ENCODE data around the gene RALGDS. TPM values are rescaled to one million over a fixed set of nuclear protein-coding genes. Genes with fewer than 3 reads are reported as not detected.
A peak's percentile ranks its signal among the peaks of the same experiment; 100 is the strongest.
"Not testable (repeated sequence)": the region's sequence is repeated elsewhere in the genome, so short reads cannot be mapped to it uniquely, and the experiment has no call there.

RALGDS gene
- total RNA-seq, 1 donor from 2014 or later = 64.8 TPM

DNA sequence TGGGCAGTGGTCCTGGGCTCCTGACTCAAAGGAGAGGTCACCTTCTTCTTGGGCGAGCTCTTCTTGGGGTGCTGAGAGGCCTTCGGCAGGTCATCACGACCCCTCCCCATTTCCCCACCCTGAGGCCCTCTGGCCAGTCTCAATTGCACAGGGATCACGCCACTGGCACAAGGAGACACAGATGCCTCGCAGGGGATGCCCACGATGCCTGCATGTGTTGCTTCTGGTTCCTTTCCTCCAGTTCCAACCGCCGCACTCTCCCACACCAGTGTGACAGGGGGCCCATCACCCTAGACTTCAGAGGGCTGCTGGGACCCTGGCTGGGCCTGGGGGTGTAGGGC, 57.9 kb downstream of the RALGDS start:
- peaks cover 6% of the 10 kb centered on the region for H3K36me3 Mint-ChIP-seq
- no peak overlapping the region for H3K27ac Mint-ChIP-seq
- TF ChIP-seq, protein P1, sequence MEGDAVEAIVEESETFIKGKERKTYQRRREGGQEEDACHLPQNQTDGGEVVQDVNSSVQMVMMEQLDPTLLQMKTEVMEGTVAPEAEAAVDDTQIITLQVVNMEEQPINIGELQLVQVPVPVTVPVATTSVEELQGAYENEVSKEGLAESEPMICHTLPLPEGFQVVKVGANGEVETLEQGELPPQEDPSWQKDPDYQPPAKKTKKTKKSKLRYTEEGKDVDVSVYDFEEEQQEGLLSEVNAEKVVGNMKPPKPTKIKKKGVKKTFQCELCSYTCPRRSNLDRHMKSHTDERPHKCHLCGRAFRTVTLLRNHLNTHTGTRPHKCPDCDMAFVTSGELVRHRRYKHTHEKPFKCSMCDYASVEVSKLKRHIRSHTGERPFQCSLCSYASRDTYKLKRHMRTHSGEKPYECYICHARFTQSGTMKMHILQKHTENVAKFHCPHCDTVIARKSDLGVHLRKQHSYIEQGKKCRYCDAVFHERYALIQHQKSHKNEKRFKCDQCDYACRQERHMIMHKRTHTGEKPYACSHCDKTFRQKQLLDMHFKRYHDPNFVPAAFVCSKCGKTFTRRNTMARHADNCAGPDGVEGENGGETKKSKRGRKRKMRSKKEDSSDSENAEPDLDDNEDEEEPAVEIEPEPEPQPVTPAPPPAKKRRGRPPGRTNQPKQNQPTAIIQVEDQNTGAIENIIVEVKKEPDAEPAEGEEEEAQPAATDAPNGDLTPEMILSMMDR (conservative IDR thresholded peaks at IDR 0.05) = no peak
- H3K4me3 Mint-ChIP-seq = no peak overlapping the region
- no peaks in the 10 kb centered on the region for H3K9me3 Mint-ChIP-seq
- no peak for DNase-seq (ENCODE audit: extremely low spot score, unreplicated experiment)
- no peaks in the 10 kb centered on the region for H3K27me3 Mint-ChIP-seq
- peaks cover 10% of the 10 kb centered on the region for H3K4me1 Mint-ChIP-seq (ENCODE audit: unreplicated experiment)

DNA sequence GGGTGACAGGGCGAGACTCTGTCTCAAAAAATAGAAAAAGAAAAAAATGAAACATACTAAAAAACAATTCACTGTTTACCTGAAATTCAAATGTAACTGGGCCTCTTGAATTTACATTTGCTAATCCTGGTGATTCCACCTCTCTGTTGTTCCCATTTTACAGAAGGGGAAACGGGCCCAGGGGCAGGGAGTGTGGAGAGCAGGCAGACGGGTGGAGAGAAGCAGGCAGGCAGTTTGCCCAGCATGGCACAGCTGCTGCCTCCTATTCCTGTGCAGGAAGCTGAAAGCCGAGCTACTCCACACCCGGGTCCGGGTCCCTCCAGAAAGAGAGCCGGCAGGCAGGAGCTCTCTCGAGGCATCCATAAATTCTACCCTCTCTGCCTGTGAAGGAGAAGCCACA, 58.5 kb downstream of the RALGDS start:
- not testable (repeated sequence) for DNase-seq (ENCODE audit: extremely low spot score, unreplicated experiment); H3K36me3 Mint-ChIP-seq; H3K27me3 Mint-ChIP-seq; H3K4me3 Mint-ChIP-seq; H3K27ac Mint-ChIP-seq; H3K9me3 Mint-ChIP-seq
- H3K4me1 Mint-ChIP-seq (ENCODE audit: unreplicated experiment) = peaks cover 10% of the 10 kb centered on the region

DNA sequence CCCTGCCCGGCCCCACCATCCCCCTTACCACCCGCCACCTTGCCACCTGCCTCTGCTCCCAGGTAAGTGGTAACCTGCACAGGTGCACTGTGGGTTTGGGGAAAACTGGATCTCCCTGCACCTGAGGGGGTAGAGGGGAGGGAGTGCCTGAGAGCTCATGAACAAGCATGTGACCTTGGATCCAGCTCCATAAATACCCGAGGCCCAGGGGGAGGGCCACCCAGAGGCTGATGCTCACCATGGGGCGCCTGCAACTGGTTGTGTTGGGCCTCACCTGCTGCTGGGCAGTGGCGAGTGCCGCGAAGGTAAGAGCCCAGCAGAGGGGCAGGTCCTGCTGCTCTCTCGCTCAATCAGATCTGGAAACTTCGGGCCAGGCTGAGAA, 59.3 kb downstream of the RALGDS start, which contains the start of gene CEL:
CEL (plus strand) TSS at position 218 of the 382 bp plus-strand sequence; CDS start at position 240, 22 bp downstream.
- not testable (repeated sequence) for H3K27me3 Mint-ChIP-seq; H3K36me3 Mint-ChIP-seq; DNase-seq (ENCODE audit: extremely low spot score, unreplicated experiment); H3K4me3 Mint-ChIP-seq; H3K9me3 Mint-ChIP-seq
- Mint-ChIP-seq H3K27ac (peak within 1 kb of the TSS; percentile 68), H3K4me1 (ENCODE audit: unreplicated experiment) (peaks cover 10% of the 10 kb centered on the region)

DNA sequence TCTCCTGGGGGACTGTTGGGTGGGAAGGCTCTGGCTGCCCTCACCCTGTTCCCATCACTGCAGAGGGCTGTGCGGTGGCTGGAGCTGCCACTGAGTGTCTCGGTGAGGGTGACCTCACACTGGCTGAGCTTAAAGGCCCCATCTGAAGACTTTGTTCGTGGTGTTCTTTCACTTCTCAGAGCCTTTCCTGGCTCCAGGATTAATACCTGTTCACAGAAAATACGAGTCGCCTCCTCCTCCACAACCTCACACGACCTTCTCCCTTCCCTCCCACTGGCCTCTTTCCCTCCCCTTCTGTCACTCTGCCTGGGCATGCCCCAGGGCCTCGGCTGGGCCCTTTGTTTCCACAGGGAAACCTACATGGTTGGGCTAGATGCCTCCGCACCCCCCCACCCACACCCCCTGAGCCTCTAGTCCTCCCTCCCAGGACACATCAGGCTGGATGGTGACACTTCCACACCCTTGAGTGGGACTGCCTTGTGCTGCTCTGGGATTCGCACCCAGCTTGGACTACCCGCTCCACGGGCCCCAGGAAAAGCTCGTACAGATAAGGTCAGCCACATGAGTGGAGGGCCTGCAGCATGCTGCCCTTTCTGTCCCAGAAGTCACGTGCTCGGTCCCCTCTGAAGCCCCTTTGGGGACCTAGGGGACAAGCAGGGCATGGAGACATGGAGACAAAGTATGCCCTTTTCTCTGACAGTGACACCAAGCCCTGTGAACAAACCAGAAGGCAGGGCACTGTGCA, 59.8 kb downstream of the RALGDS start:
- H3K9me3 Mint-ChIP-seq; DNase-seq (ENCODE audit: extremely low spot score, unreplicated experiment); H3K27me3 Mint-ChIP-seq; H3K36me3 Mint-ChIP-seq; H3K4me3 Mint-ChIP-seq: not testable (repeated sequence)
- H3K27ac Mint-ChIP-seq = peak overlapping the region; percentile 68
- H3K4me1 Mint-ChIP-seq (ENCODE audit: unreplicated experiment) = peaks cover 10% of the 10 kb centered on the region

DNA sequence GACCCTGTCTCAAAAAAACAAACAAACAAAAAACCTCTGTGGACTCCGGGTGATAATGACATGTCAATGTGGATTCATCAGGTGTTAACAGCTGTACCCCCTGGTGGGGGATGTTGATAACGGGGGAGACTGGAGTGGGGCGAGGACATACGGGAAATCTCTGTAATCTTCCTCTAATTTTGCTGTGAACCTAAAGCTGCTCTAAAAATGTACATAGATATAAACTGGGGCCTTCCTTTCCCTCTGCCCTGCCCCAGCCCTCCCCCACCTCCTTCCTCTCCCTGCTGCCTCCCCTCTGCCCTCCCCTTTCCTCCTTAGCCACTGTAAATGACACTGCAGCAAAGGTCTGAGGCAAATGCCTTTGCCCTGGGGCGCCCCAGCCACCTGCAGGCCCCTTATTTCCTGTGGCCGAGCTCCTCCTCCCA, 60.6 kb downstream of the RALGDS start:
- TF ChIP-seq, protein P1 (conservative IDR thresholded peaks at IDR 0.05) = no peak
- DNase-seq (ENCODE audit: extremely low spot score, unreplicated experiment) = no peak
- no peak overlapping the region for H3K27ac Mint-ChIP-seq
- peaks cover 10% of the 10 kb centered on the region for H3K4me1 Mint-ChIP-seq (ENCODE audit: unreplicated experiment)
- H3K27me3 Mint-ChIP-seq = no peaks in the 10 kb centered on the region
- H3K36me3 Mint-ChIP-seq = peaks cover 7% of the 10 kb centered on the region
- peak overlapping the region; percentile 69 for H3K4me3 Mint-ChIP-seq
- H3K9me3 Mint-ChIP-seq = no peaks in the 10 kb centered on the region

DNA sequence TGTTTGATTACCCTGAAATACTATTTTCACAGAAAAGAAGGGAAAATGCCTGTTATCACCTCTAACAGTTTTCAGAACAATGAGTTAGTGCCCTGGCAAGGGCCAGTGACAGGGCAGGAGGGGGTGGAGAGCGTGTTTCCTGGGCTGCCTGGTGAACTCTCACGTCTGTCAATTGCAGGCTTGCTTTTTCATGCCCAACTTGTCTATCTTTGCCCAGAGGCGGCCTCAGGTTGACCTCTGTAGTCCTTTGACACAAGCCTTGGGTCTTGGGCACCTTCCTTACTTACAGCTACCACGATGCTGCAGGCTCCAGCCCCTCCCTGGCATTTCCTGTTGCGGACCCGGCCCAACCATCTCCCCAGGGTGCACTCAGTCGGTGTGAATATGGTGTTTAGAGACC, 61.4 kb downstream of the RALGDS start:
- no peaks in the 10 kb centered on the region for H3K9me3 Mint-ChIP-seq
- H3K4me1 Mint-ChIP-seq (ENCODE audit: unreplicated experiment) = peaks cover 10% of the 10 kb centered on the region
- TF ChIP-seq, protein P1 (conservative IDR thresholded peaks at IDR 0.05) = no peak
- DNase-seq (ENCODE audit: extremely low spot score, unreplicated experiment) = no peak
- peaks cover 7% of the 10 kb centered on the region for H3K36me3 Mint-ChIP-seq
- H3K27ac Mint-ChIP-seq = no peak overlapping the region
- H3K4me3 Mint-ChIP-seq = no peak overlapping the region
- H3K27me3 Mint-ChIP-seq = no peaks in the 10 kb centered on the region

DNA sequence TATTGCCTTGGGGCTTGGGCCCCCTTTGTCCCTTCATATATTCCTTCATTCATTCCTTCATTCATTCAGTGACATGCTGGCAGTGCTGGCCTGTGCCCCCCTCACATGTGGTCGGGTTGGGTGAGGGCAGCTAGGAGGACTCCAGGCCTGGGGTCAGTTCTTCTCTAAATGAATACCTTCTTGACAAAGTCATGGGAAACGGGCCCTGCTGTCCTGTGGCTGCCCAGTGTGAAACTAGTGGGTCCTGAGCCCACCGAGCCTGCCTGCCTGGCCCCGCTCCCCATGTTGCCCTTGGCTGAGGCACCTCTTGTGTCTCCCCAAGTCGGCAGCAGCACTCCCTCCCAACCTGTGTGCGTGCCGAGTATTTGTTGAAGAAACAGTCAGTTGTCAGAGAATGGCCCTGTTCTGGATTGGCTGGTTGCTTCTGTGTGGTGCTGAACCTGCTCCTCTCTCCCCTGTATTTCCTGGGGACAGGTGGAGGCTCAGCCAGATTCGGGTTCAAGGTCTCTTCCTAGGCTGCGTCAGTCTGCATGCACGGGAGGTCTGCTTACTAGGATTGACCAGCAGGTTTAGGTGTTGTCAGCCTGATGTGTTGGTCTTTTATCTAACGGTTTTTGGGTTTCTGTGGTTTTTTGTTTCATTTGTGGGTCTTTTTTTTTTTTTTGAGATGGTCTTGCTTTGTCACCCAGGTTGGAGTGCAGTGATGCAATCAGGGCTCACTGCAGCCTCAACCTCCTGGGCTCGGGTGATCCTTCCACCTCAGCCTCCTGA, 62.3 kb downstream of the RALGDS start:
- peaks cover 11% of the 10 kb centered on the region for H3K36me3 Mint-ChIP-seq
- no peak overlapping the region for H3K27ac Mint-ChIP-seq
- TF ChIP-seq, protein P1 (conservative IDR thresholded peaks at IDR 0.05) = no peak
- no peak for DNase-seq (ENCODE audit: extremely low spot score, unreplicated experiment)
- H3K4me3 Mint-ChIP-seq = peak overlapping the region; percentile 34
- H3K27me3 Mint-ChIP-seq = no peaks in the 10 kb centered on the region
- peaks cover 10% of the 10 kb centered on the region for H3K4me1 Mint-ChIP-seq (ENCODE audit: unreplicated experiment)
- H3K9me3 Mint-ChIP-seq = no peaks in the 10 kb centered on the region
